HEK293 (cell line): ENCODE measurements around the gene SECTM1.

Source experiments
- CTCF ChIA-PET: fragments of 350-600 bp; formaldehyde crosslinking; extraction: SDS; loops from one replicate; lab custom pipeline; 2021; ENCODE audit warnings: antibody characterized with exemption; lab: Yijun Ruan, JAX
- POLR2A ChIA-PET: fragments of 300-600 bp; formaldehyde crosslinking; extraction: SDS; loops from one replicate; lab custom pipeline; 2020; ENCODE audit warnings: antibody characterized with exemption, inconsistent platforms; lab: Yijun Ruan, JAX
- H3K27ac ChIP-seq: fragments of 200-500 bp; sonication (Bioruptor generic); 2 replicates; pipeline ENCODE4 v1.5.1; 2014; ENCODE audit warnings: low read depth, low read length, control low read depth, inconsistent platforms; ENCODE audit errors: extremely low read depth
- H3K36me3 ChIP-seq, 2 experiments: fragments of 200-500 bp in 1 of 2; sonication (Bioruptor generic) in 1 of 2; 1 replicate in 1 of 2; 2 replicates in 1 of 2; pipeline ENCODE4 v1.5.1; 2014 to 2017; ENCODE audit warnings: inconsistent platforms in 2 of 2, low read length in 2 of 2; ENCODE audit not compliant: control insufficient read depth in 2 of 2, insufficient read depth in 1 of 2
- H3K4me1 ChIP-seq: fragments of 200-500 bp; sonication (Bioruptor generic); 2 replicates; pipeline ENCODE4 v1.5.1; 2014; ENCODE audit warnings: mild to moderate bottlenecking, low read length, inconsistent platforms; ENCODE audit not compliant: control insufficient read depth, insufficient read depth
- H3K4me3 ChIP-seq: 2 replicates; pipeline ENCODE4 v1.5.1; 2011; ENCODE audit warnings: low read depth, mild to moderate bottlenecking, control low read depth, low read length, moderate library complexity
- H3K9me3 ChIP-seq: fragments of 200-500 bp; sonication (Bioruptor generic); 2 replicates; pipeline ENCODE4 v1.5.1; 2014; ENCODE audit warnings: low read depth, low read length, inconsistent platforms; ENCODE audit not compliant: control insufficient read depth, insufficient read depth
- BCL11B ChIP-seq: fragments of 450-650 bp; formaldehyde crosslinking; IDR thresholded peaks from 2 replicates; pipeline ENCODE4 v1.5.1; 2016; ENCODE audit warnings: low read depth, missing biosample characterization, missing genetic modification characterization
- GLIS1 ChIP-seq: fragments of 450-650 bp; formaldehyde crosslinking; IDR thresholded peaks from 2 replicates; pipeline ENCODE4 v1.5.1; 2016; ENCODE audit warnings: missing biosample characterization, missing genetic modification characterization
- YY2 ChIP-seq: fragments of 450-650 bp; formaldehyde crosslinking; IDR thresholded peaks from 2 replicates; pipeline ENCODE4 v1.5.1; 2016; ENCODE audit warnings: missing biosample characterization, missing genetic modification characterization
- ZBTB17 ChIP-seq: fragments of 450-650 bp; formaldehyde crosslinking; IDR thresholded peaks from 2 replicates; pipeline ENCODE4 v1.5.1; 2016; ENCODE audit warnings: missing biosample characterization, missing genetic modification characterization
- ZEB2 ChIP-seq: fragments of 450-650 bp; formaldehyde crosslinking; IDR thresholded peaks from 2 replicates; pipeline ENCODE4 v1.5.1; 2016; ENCODE audit warnings: missing biosample characterization, missing genetic modification characterization
- ZFP69B ChIP-seq: fragments of 450-650 bp; formaldehyde crosslinking; IDR thresholded peaks from 2 replicates; pipeline ENCODE4 v1.5.1; 2016; ENCODE audit warnings: missing biosample characterization, missing genetic modification characterization
- ZNF600 ChIP-seq: fragments of 450-650 bp; formaldehyde crosslinking; IDR thresholded peaks from 2 replicates; pipeline ENCODE4 v1.5.1; 2016; ENCODE audit warnings: missing biosample characterization, missing genetic modification characterization
- ZNF660 ChIP-seq: fragments of 450-650 bp; IDR thresholded peaks from 2 replicates; pipeline ENCODE4 v1.5.1; 2018; ENCODE audit warnings: missing biosample characterization, mild to moderate bottlenecking, missing genetic modification characterization
- ZNF670 ChIP-seq: fragments of 450-650 bp; formaldehyde crosslinking; IDR thresholded peaks from 2 replicates; pipeline ENCODE4 v1.5.1; 2016; ENCODE audit warnings: missing biosample characterization, missing genetic modification characterization, low read depth
- TF ChIP-seq, protein P1 (sequence below): fragments of 450-650 bp; formaldehyde crosslinking; IDR thresholded peaks from 2 replicates; pipeline ENCODE4 v1.5.1; 2017; ENCODE audit warnings: missing biosample characterization, missing genetic modification characterization
- TF ChIP-seq, protein P2 (sequence below): fragments of 450-650 bp; formaldehyde crosslinking; IDR thresholded peaks from 2 replicates; pipeline ENCODE4 v1.5.1; 2016; ENCODE audit warnings: missing biosample characterization, missing genetic modification characterization
- TF ChIP-seq, protein P3 (sequence below): fragments of 450-650 bp; formaldehyde crosslinking; IDR thresholded peaks from 2 replicates; pipeline ENCODE4 v1.5.1; 2016; ENCODE audit warnings: missing biosample characterization, missing genetic modification characterization
- TF ChIP-seq, protein P4 (sequence below): fragments of 450-650 bp; formaldehyde crosslinking; IDR thresholded peaks from 2 replicates; pipeline ENCODE4 v1.5.1; 2016; ENCODE audit warnings: missing biosample characterization, missing genetic modification characterization
- TF ChIP-seq, protein P5 (sequence below): fragments of 450-650 bp; formaldehyde crosslinking; IDR thresholded peaks from 2 replicates; pipeline ENCODE4 v1.5.1; 2017; ENCODE audit warnings: missing biosample characterization, missing genetic modification characterization

Gene SECTM1

DNA sequence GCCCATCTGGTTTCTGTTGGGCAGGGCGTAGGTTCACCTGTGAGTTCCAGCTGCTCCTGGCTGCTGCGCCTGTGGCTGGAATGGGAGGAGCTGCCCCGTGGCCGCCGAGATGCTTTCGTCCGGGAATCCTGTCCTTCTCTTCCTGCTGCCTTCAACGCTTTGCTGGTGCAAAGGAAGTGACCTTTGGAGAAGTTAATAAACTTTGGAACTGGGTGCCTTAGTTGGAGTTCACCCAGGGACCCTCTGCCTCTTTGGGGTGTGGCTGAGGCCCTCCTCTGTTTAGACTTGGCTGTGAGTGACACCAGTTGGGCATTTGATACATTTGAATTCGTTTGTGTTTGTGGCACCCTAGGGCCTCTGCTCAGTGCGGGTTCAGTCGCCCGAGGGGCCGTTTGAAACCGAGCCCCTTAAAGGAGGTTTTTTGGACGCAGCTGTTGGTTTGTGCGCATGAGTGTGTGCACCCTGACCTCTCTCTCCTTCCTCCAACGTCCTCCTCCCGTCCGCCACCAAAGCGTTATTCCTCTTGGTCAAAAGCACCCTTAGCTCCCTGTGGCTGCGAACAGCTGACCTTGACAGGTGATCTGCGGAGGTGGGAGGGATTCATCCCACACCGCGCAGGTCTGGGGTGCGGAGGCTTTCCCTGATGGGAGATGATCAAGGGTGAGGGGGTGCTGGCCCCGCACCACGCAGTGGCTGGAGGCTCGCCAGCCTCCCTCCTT is 9.0 kb upstream of the SECTM1 start:
- TF ChIP-seq ZNF670 (no peak), ZBTB17 (tag by site-specific recombination) (no peak), BCL11B (tag by site-specific recombination) (no peak)
- TF ChIP-seq, protein P1, sequence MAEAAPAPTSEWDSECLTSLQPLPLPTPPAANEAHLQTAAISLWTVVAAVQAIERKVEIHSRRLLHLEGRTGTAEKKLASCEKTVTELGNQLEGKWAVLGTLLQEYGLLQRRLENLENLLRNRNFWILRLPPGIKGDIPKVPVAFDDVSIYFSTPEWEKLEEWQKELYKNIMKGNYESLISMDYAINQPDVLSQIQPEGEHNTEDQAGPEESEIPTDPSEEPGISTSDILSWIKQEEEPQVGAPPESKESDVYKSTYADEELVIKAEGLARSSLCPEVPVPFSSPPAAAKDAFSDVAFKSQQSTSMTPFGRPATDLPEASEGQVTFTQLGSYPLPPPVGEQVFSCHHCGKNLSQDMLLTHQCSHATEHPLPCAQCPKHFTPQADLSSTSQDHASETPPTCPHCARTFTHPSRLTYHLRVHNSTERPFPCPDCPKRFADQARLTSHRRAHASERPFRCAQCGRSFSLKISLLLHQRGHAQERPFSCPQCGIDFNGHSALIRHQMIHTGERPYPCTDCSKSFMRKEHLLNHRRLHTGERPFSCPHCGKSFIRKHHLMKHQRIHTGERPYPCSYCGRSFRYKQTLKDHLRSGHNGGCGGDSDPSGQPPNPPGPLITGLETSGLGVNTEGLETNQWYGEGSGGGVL (tag by site-specific recombination): no peak
- TF ChIP-seq, protein P2, sequence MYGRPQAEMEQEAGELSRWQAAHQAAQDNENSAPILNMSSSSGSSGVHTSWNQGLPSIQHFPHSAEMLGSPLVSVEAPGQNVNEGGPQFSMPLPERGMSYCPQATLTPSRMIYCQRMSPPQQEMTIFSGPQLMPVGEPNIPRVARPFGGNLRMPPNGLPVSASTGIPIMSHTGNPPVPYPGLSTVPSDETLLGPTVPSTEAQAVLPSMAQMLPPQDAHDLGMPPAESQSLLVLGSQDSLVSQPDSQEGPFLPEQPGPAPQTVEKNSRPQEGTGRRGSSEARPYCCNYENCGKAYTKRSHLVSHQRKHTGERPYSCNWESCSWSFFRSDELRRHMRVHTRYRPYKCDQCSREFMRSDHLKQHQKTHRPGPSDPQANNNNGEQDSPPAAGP (tag by site-specific recombination): no peak
- no peak overlapping the region for H3K27ac ChIP-seq
- peaks cover 5% of the 10 kb centered on the region for H3K4me1 ChIP-seq
- POLR2A ChIA-PET: no interaction called here
- CTCF ChIA-PET: interaction anchor here (0.7 to 2.7 kb wide), 2 partner anchors 11 to 46 kb away, joined by 3 to 10 read pairs; no protein-coding TSS in a partner anchor
- no peak overlapping the region for H3K4me3 ChIP-seq
- no peaks in the 10 kb centered on the region for H3K9me3 ChIP-seq
- no peaks in the 10 kb centered on the region for H3K36me3 ChIP-seq

DNA sequence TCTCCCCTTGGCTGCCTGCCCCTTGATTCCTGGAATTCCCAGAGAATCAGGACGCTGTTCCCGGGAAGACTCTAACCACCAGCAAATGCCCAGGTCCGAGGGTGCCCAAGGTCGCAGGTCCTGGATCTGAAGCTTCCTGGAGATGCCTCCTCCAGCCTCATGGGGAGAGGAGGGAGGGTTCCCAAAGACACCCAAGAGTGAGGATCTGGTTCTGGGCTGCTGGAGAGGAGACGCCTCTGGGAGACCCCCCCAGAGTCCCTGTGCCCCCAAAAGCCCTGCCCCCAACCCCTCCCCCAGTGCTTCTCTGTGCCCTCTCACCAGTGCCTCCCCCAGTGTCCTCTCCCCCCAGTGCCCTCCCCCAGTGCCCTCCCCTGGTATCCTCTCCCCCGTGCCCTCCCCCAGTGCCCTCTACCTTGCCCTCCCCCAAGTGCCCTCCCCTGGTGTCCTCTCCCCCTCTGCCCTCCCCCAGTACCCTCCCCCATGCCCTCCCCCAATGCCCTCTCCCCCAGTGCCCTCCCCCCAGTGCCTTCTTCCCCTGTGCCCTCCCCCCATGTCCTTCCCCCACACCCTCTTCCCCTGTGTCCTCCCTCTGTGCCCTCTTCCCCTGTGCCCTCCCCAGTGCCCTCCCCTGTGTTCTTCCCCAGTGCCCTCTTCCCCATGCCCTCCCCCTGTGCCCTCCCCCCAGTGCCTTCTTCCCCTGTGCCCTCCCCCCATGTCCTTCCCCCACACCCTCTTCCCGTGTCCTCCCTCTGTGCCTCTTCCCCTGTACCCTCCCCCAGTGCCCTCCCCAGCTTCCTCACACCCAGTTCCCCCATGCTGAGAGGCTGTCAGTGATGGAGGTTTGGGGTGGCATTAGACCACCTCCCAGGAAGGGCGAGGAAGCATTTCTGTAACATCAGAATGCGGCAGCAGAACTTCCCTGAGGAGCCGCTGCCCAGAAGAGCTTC is 6.3 kb upstream of the SECTM1 start:
- peak overlapping the region; percentile 16 for H3K4me3 ChIP-seq

DNA sequence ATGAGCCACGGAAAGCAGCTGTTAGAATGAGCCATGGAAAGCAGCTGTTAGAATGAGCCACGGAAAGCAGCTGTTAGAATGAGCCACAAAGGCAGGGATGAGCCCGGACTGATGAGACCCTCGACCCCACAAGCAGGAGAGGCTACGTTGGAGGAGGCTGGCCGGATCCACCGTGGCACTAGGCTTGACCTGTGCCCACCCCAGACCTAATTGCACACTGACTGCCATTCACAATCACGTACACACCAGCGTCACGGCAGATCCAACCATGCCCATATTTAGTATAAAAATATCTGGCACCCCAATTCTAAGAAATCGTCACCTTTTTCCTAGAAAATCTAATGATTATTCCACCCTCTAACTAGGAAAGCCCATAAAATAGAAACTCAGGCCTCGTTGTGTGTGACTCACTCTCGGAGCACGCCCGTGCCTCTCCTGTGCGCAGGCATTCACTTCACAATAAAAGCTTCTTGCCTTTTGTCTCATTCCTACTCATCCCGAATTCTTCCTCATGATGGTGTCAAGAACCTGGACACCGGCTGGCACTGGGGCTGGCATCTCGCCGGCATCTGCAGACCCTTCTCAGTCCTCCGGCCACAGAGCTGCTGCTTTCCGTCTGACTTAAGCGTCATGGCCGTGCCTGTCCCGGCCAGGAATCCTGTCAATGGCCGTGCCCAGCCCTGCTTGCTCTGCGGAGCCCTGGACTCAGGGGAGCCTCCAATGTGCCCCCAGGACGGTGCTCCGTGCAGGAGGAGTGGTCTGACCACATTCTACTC is 5.5 kb upstream of the SECTM1 start:
- Histone ChIP-seq H3K36me3 (no peaks in the 10 kb centered on the region), H3K27ac (peak overlapping the region; percentile 26; the same call in 1 of the 2 replicates), H3K4me3 (peak overlapping the region; percentile 16), H3K4me1 (peaks cover 16% of the 10 kb centered on the region), H3K9me3 (no peaks in the 10 kb centered on the region)
- POLR2A ChIA-PET: interaction anchor here (0.5 to 1.0 kb wide), 3 partner anchors 9 to 85 kb away, joined by 3 to 4 read pairs (median 3); no protein-coding TSS in a partner anchor
- CTCF ChIA-PET: interaction anchor here (1.0 to 1.5 kb wide), 7 partner anchors 11 to 103 kb away, joined by 3 to 6 read pairs (median 4); no protein-coding TSS in a partner anchor
- TF ChIP-seq ZFP69B (peak; percentile 75; the same call in 1 of the 2 replicates), ZNF600 (tag by site-specific recombination) (peak; percentile 86), YY2 (tag by site-specific recombination) (peak; percentile 64; the same call in 1 of the 2 replicates), ZNF660 (tag by site-specific recombination) (0 out of 2 replicates have a peak, but pooled peaks have one; percentile 37), ZEB2 (peak; percentile 89)
- TF ChIP-seq, protein P3, sequence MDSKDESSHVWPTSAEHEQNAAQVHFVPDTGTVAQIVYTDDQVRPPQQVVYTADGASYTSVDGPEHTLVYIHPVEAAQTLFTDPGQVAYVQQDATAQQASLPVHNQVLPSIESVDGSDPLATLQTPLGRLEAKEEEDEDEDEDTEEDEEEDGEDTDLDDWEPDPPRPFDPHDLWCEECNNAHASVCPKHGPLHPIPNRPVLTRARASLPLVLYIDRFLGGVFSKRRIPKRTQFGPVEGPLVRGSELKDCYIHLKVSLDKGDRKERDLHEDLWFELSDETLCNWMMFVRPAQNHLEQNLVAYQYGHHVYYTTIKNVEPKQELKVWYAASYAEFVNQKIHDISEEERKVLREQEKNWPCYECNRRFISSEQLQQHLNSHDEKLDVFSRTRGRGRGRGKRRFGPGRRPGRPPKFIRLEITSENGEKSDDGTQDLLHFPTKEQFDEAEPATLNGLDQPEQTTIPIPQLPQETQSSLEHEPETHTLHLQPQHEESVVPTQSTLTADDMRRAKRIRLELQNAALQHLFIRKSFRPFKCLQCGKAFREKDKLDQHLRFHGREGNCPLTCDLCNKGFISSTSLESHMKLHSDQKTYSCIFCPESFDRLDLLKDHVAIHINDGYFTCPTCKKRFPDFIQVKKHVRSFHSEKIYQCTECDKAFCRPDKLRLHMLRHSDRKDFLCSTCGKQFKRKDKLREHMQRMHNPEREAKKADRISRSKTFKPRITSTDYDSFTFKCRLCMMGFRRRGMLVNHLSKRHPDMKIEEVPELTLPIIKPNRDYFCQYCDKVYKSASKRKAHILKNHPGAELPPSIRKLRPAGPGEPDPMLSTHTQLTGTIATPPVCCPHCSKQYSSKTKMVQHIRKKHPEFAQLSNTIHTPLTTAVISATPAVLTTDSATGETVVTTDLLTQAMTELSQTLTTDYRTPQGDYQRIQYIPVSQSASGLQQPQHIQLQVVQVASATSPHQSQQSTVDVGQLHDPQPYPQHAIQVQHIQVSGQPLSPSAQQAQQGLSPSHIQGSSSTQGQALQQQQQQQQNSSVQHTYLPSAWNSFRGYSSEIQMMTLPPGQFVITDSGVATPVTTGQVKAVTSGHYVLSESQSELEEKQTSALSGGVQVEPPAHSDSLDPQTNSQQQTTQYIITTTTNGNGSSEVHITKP (tag by site-specific recombination): peak; percentile 68; the same call in 1 of the 2 replicates
- TF ChIP-seq, protein P4, sequence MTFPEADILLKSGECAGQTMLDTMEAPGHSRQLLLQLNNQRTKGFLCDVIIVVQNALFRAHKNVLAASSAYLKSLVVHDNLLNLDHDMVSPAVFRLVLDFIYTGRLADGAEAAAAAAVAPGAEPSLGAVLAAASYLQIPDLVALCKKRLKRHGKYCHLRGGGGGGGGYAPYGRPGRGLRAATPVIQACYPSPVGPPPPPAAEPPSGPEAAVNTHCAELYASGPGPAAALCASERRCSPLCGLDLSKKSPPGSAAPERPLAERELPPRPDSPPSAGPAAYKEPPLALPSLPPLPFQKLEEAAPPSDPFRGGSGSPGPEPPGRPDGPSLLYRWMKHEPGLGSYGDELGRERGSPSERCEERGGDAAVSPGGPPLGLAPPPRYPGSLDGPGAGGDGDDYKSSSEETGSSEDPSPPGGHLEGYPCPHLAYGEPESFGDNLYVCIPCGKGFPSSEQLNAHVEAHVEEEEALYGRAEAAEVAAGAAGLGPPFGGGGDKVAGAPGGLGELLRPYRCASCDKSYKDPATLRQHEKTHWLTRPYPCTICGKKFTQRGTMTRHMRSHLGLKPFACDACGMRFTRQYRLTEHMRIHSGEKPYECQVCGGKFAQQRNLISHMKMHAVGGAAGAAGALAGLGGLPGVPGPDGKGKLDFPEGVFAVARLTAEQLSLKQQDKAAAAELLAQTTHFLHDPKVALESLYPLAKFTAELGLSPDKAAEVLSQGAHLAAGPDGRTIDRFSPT (tag by site-specific recombination): peak; percentile 89

More for the DNA sequence above, 6.3 kb upstream of the SECTM1 start:
- POLR2A ChIA-PET: interaction anchor here (1.0 kb wide), 1 partner anchor 10 kb away, joined by 3 read pairs; no protein-coding TSS in a partner anchor
- 0 out of 2 replicates have a peak, but pooled peaks have one; percentile 4 for TF ChIP-seq YY2 (tag by site-specific recombination)
- peak; percentile 75 for TF ChIP-seq GLIS1
- TF ChIP-seq, protein P5, sequence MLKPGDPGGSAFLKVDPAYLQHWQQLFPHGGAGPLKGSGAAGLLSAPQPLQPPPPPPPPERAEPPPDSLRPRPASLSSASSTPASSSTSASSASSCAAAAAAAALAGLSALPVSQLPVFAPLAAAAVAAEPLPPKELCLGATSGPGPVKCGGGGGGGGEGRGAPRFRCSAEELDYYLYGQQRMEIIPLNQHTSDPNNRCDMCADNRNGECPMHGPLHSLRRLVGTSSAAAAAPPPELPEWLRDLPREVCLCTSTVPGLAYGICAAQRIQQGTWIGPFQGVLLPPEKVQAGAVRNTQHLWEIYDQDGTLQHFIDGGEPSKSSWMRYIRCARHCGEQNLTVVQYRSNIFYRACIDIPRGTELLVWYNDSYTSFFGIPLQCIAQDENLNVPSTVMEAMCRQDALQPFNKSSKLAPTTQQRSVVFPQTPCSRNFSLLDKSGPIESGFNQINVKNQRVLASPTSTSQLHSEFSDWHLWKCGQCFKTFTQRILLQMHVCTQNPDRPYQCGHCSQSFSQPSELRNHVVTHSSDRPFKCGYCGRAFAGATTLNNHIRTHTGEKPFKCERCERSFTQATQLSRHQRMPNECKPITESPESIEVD (tag by site-specific recombination): no peak
- Histone ChIP-seq H3K27ac (peak overlapping the region; percentile 26; the same call in 1 of the 2 replicates), H3K36me3 (no peaks in the 10 kb centered on the region), H3K4me1 (peaks cover 14% of the 10 kb centered on the region), H3K9me3 (no peaks in the 10 kb centered on the region)
- CTCF ChIA-PET: interaction anchor here (1.0 to 1.3 kb wide), 2 partner anchors 10 to 13 kb away, joined by 4 to 6 read pairs; no protein-coding TSS in a partner anchor
